Stimulated activated CD4-positive, alpha-beta T cell treated with anti-CD3 and anti-CD28 coated beads, Interleukin-2, amount 100 ng/mL, for 24 hours (primary cell): ENCODE data around the gene OR4M1.
"Not testable (repeated sequence)": the region's sequence is repeated elsewhere in the genome, so short reads cannot be mapped to it uniquely, and the experiment has no call there.

Source experiments
- DNase-seq, 2 donors: peaks; one replicate each; pipeline ENCODE4 v3.0.0-alpha.2; 2020

Gene OR4M1

DNA sequence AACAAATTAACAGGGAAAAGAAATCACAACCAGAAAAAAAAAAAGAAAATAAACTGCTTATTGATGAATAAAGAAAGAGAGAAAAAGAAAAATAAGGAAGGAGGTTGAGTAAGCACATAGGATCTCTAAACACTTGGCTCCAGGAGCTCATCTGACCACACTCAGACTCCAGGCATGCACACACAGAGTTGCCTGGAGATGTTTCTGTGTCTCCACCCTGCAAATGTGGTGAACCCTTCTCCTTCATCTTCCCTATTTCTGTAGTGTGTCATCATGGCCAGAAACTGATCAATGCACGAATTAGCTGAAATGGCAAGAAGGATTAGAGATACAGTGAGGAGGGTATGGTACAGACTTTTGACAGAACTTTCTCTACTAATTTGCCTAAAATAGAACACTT lies 50.5 kb downstream of the OR4M1 start:
- DNase-seq: no peak

DNA sequence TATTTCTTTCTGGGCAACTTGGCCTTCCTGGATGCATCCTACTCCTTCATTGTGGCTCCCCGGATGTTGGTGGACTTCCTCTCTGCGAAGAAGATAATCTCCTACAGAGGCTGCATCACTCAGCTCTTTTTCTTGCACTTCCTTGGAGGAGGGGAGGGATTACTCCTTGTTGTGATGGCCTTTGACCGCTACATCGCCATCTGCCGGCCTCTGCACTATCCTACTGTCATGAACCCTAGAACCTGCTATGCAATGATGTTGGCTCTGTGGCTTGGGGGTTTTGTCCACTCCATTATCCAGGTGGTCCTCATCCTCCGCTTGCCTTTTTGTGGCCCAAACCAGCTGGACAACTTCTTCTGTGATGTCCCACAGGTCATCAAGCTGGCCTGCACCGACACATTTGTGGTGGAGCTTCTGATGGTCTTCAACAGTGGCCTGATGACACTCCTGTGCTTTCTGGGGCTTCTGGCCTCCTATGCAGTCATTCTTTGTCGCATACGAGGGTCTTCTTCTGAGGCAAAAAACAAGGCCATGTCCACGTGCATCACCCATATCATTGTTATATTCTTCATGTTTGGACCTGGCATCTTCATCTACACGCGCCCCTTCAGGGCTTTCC lies 54.4 kb downstream of the OR4M1 start:
- not testable (repeated sequence) for DNase-seq

DNA sequence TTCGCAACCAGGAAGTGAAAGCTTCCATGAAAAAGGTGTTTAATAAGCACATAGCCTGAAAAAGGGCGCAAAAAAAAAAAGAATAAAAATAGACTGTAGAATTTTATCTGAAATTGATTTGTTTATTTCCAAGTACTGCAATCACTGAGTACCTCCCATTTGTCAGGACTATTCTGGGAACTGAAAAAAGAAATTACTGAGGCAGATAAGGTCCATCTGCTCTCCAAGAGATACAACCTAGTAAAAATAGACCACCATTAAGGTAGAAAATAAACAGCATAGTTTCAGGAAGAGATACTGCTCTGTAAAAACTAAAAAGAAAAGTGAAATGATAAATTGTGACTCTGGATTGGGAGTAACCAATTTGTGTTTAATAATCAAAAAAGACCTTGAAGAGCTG lies 55.0 kb downstream of the OR4M1 start:
- no peak for DNase-seq
